Panc1 (cell line): ENCODE measurements around the gene TRAPPC12. TPM values are rescaled to one million over a fixed set of nuclear protein-coding genes. Genes with fewer than 3 reads are reported as not detected.

Source experiments
- ATAC-seq: fragments of 200-7000 bp; cut with Tn5 transposase; 2 replicates; pipeline ENCODE4 v1.9.1; 2020; ENCODE audit warnings: mild to moderate bottlenecking, moderate library complexity
- BruUV-seq: library from RNA; stranded (reverse); fragments of 400-500 nt; replicated peaks from 2 replicates; lab custom pipeline; 2021; lab: Mats Ljungman, UMichigan
- CTCF ChIA-PET: fragments of 300-600 bp; sonication (Branson Sonifier 250); formaldehyde crosslinking; loops from one replicate; lab custom pipeline; 2022; ENCODE audit warnings: antibody characterized with exemption; lab: Charles Lee
- POLR2A ChIA-PET: fragments of 300-600 bp; sonication (Branson Sonifier 250); formaldehyde crosslinking; loops from one replicate; lab custom pipeline; 2022; ENCODE audit warnings: antibody characterized with exemption; lab: Charles Lee
- DNase-seq: peaks from one replicate; pipeline ENCODE4 v3.0.0-alpha.2; 2010; ENCODE audit warnings: low read depth, low spot score
- H3K27ac ChIP-seq: 2 replicates; pipeline ENCODE4 v1.5.1; 2011; ENCODE audit warnings: mild to moderate bottlenecking, low read length, inconsistent platforms
- H3K27me3 ChIP-seq: fragments of 200-500 bp; sonication (Bioruptor generic); 2 replicates; pipeline ENCODE4 v1.6.0; 2014; ENCODE audit warnings: low read length, inconsistent platforms; ENCODE audit not compliant: control insufficient read depth, insufficient read depth
- H3K36me3 ChIP-seq: fragments of 200-500 bp; sonication (Bioruptor generic); 2 replicates; pipeline ENCODE4 v1.5.1; 2014; ENCODE audit warnings: inconsistent platforms, mild to moderate bottlenecking, low read length, moderate library complexity; ENCODE audit not compliant: control insufficient read depth, insufficient read depth
- H3K4me1 ChIP-seq: 2 replicates; pipeline ENCODE4 v1.5.1; 2011; ENCODE audit warnings: inconsistent platforms, mild to moderate bottlenecking, low read length, moderate library complexity; ENCODE audit not compliant: control insufficient read depth, insufficient read depth
- H3K4me3 ChIP-seq, 2 experiments: 2 replicates each; pipeline ENCODE4 v1.5.1; 2011 to 2012; ENCODE audit warnings: low read depth in 2 of 2, low read length in 2 of 2, mild to moderate bottlenecking in 2 of 2, inconsistent platforms in 1 of 2, moderate library complexity in 1 of 2
- H3K9me3 ChIP-seq: fragments of 200-500 bp; sonication (Bioruptor generic); 2 replicates; pipeline ENCODE4 v1.5.1; 2014; ENCODE audit warnings: low read depth, mild to moderate bottlenecking, inconsistent platforms, low read length, moderate library complexity; ENCODE audit not compliant: control insufficient read depth, insufficient read depth
- CTCF ChIP-seq: fragments of 450-650 bp; IDR thresholded peaks from 2 replicates; pipeline ENCODE4 v1.5.1; 2017; ENCODE audit warnings: mild to moderate bottlenecking
- POLR2AphosphoS5 ChIP-seq: IDR thresholded peaks from 2 replicates; pipeline ENCODE4 v1.6.1; 2012; ENCODE audit warnings: mild to moderate bottlenecking, low read depth, low read length, moderate library complexity
- SIN3A ChIP-seq: IDR thresholded peaks from 2 replicates; pipeline ENCODE4 v1.6.1; 2012; ENCODE audit warnings: low read depth, mild to moderate bottlenecking, low read length, moderate library complexity, borderline replicate concordance; ENCODE audit not compliant: insufficient read depth
- TCF7L2 ChIP-seq: IDR thresholded peaks from 2 replicates; pipeline ENCODE4 v1.6.1; 2011; ENCODE audit warnings: mild to moderate bottlenecking, low read depth, low read length, inconsistent platforms
- in situ Hi-C: cut with HindIII; loops from 2 replicates; pipeline ENCODE4 v1.10.0; 2016; ENCODE audit warnings: low sequenced_read_pairs, low pct_unique_long_range_greater_than_20kb
- intact Hi-C: fragments of 100-400 bp; cut with micrococcal nuclease; formaldehyde crosslinking; loops from one replicate; pipeline ENCODE4 v1.10.0; 2022; ENCODE audit not compliant: unreplicated experiment
- total RNA-seq: library from RNA; stranded (reverse); gene quantifications from one replicate; pipeline ENCODE4 v1.2.1, GENCODE V29; 2021; ENCODE audit not compliant: unreplicated experiment
- TF ChIP-seq, protein P1 (sequence below), 2 experiments: IDR thresholded peaks; 2 replicates each; pipeline ENCODE4 v1.6.1; 2011 to 2012; ENCODE audit warnings: low read depth in 2 of 2, control low read depth in 1 of 2, low read length in 1 of 2, mild to moderate bottlenecking in 1 of 2, moderate library complexity in 1 of 2; ENCODE audit not compliant: insufficient read depth in 1 of 2

Gene TRAPPC12
- total RNA-seq, 1 experiment from 2014 or later, result 78.7 TPM

DNA sequence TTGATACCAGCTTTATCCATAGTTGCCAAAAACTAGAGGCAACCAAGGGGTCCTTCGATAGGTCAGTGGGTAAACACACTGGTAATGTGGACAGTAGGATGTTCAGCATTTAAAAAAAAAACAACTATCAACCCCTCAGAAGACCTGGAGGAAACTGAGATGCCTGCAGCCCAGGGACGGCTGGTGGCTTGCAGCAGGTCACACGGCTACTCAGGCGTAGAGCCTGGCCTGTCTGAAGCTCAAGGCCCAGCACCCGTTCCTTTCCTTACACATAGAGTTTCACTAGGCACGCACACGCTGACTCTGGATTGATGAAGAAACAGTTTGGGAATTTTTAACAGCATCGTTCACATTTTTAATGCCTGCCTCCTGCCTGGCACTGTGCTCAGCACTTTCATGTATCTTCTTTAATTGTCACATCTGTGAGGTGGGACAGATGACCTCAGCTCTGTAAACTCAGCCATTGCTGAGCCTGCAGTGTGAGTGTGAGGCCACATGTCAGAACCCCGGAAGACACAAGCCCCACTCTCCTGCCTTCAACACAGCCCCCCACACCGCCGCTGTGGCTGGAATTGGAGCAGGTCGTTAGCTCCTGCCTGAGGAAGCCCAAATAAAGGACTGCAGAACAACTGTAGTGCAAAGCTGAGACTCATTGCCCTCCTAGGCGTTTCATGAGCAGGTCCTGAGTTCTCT lies 40.7 kb downstream of the TRAPPC12 start:
- no peaks in the 10 kb centered on the region for H3K4me1 ChIP-seq
- H3K4me3 ChIP-seq, result no peak overlapping the region
- in situ Hi-C loops, result no loop called here
- ChIA-PET POLR2A (no interaction called here), CTCF (no interaction called here)
- no peak for DNase-seq
- no TSS peak for BruUV-seq
- no peak overlapping the region for H3K27ac ChIP-seq
- ATAC-seq, result no peak
- peaks cover 5% of the 10 kb centered on the region; the same call in 1 of the 2 replicates for H3K36me3 ChIP-seq
- no peaks in the 10 kb centered on the region for H3K27me3 ChIP-seq
- intact Hi-C loops, result no loop called here
- H3K9me3 ChIP-seq, result no peaks in the 10 kb centered on the region
- TF ChIP-seq CTCF, result no peak

GRCh38 chr2:3420769-3421397 lies 41.4 kb downstream of the TRAPPC12 start:
- Histone ChIP-seq H3K27ac (no peak overlapping the region), H3K9me3 (no peaks in the 10 kb centered on the region), H3K4me3 (no peak overlapping the region), H3K4me1 (no peaks in the 10 kb centered on the region), H3K27me3 (no peaks in the 10 kb centered on the region), H3K36me3 (peaks cover 6% of the 10 kb centered on the region)
- in situ Hi-C loops (no loop called here), intact Hi-C loops (no loop called here)
- no peak for TF ChIP-seq TCF7L2
- TF ChIP-seq CTCF, result no peak
- no peak for TF ChIP-seq POLR2AphosphoS5
- TF ChIP-seq SIN3A, result no peak
- TF ChIP-seq, protein P1, sequence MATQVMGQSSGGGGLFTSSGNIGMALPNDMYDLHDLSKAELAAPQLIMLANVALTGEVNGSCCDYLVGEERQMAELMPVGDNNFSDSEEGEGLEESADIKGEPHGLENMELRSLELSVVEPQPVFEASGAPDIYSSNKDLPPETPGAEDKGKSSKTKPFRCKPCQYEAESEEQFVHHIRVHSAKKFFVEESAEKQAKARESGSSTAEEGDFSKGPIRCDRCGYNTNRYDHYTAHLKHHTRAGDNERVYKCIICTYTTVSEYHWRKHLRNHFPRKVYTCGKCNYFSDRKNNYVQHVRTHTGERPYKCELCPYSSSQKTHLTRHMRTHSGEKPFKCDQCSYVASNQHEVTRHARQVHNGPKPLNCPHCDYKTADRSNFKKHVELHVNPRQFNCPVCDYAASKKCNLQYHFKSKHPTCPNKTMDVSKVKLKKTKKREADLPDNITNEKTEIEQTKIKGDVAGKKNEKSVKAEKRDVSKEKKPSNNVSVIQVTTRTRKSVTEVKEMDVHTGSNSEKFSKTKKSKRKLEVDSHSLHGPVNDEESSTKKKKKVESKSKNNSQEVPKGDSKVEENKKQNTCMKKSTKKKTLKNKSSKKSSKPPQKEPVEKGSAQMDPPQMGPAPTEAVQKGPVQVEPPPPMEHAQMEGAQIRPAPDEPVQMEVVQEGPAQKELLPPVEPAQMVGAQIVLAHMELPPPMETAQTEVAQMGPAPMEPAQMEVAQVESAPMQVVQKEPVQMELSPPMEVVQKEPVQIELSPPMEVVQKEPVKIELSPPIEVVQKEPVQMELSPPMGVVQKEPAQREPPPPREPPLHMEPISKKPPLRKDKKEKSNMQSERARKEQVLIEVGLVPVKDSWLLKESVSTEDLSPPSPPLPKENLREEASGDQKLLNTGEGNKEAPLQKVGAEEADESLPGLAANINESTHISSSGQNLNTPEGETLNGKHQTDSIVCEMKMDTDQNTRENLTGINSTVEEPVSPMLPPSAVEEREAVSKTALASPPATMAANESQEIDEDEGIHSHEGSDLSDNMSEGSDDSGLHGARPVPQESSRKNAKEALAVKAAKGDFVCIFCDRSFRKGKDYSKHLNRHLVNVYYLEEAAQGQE (IDR thresholded peaks at IDR 0.05; ENCODE audit: insufficient read depth in 1 of 2, low read depth in 2 of 2, low read length in 1 of 2), result no peak
- DNase-seq (no peak), ATAC-seq (no peak)
- BruUV-seq, result no TSS peak
- CTCF ChIA-PET, result no interaction called here
- POLR2A ChIA-PET, result no interaction called here
